Upper lobe of left lung (tissue), 6 donors: ENCODE measurements around the gene RNF207. TPM values are rescaled to one million over a fixed set of nuclear protein-coding genes. Genes with fewer than 3 reads are reported as not detected.

ENCODE experiments used
- ATAC-seq, 2 donors: fragments of 200-7000 bp; cut with Tn5 transposase; one replicate each; pipeline ENCODE4 v1.9.1; 2022; ENCODE audit warnings: mild to moderate bottlenecking in 2 of 2, moderate library complexity in 2 of 2; ENCODE audit not compliant: low FRiP score in 2 of 2
- DNase-seq, 2 donors: peaks; one replicate each; pipeline ENCODE4 v3.0.0-alpha.2; 2019 to 2020
- H3K27ac ChIP-seq, 4 donors: fragments of 200-600 bp; sonication (generic); one replicate each; pipeline ENCODE4 v1.5.1; 2016 to 2019
- H3K27me3 ChIP-seq, 4 donors: fragments of 200-600 bp; sonication (generic); one replicate each; pipeline ENCODE4 v1.5.1; 2017 to 2019
- H3K36me3 ChIP-seq, 4 donors: fragments of 200-600 bp; sonication (generic); one replicate each; pipeline ENCODE4 v1.5.1; 2016 to 2019
- H3K4me1 ChIP-seq, 4 donors: fragments of 200-600 bp; sonication (generic); one replicate each; pipeline ENCODE4 v1.5.1; 2018 to 2019
- H3K4me3 ChIP-seq, 4 donors: fragments of 200-600 bp; sonication (generic); one replicate each; pipeline ENCODE4 v1.5.1; 2017 to 2019; ENCODE audit warnings: mild to moderate bottlenecking in 2 of 4, moderate library complexity in 1 of 4
- H3K9me3 ChIP-seq, 4 donors: fragments of 200-600 bp; sonication (generic); one replicate each; pipeline ENCODE4 v1.5.1; 2018 to 2019
- EP300 ChIP-seq, 4 donors: sonication (generic); formaldehyde crosslinking; IDR thresholded peaks; one replicate each; pipeline ENCODE4 v1.5.1; 2017; ENCODE audit warnings: antibody characterized with exemption in 4 of 4, control low read depth in 2 of 4
- POLR2A ChIP-seq, 4 donors: fragments of 450-650 bp; IDR thresholded peaks; one replicate each; pipeline ENCODE4 v1.5.1; 2016 to 2017; ENCODE audit warnings: antibody characterized with exemption in 4 of 4, mild to moderate bottlenecking in 2 of 4
- POLR2AphosphoS5 ChIP-seq, 2 donors: sonication (generic); formaldehyde crosslinking; IDR thresholded peaks; one replicate each; pipeline ENCODE4 v1.5.1; 2017; ENCODE audit warnings: antibody characterized with exemption in 2 of 2
- WGBS, 2 donors: methylation state at CpG; one replicate each; pipeline ENCODE4 v1.1.5; 2017 to 2018; 5-methylcytosine and 5-hydroxymethylcytosine counted together
- total RNA-seq, 6 donors: library from RNA; depleted of rRNA in 4 of 6; stranded (reverse); fragments of >200 nt in 4 of 6; gene quantifications; one replicate each; pipeline versions ENCODE4 v1.1.0 to v1.2.1, GENCODE V29; 2016 to 2021
- TF ChIP-seq, protein P1 (sequence below), 6 experiments: fragments of 450-650 bp in 4 of 6; fragments of 200-600 bp in 2 of 6; sonication (generic) in 2 of 6; IDR thresholded peaks; one replicate each; pipeline ENCODE4 v1.5.1; 2016 to 2019; ENCODE audit warnings: antibody characterized with exemption in 6 of 6
- donor health status: DM: no; HTN: no; CAD: no; lungs with moderate emphysema.
- donor health status: DM: no; HTN: yes; CAD: no; lungs with severe emphysema.

RNF207 gene
- total RNA-seq, 6 donors from 2014 or later: 9.8 to 85.9 (median 18.3) TPM

DNA sequence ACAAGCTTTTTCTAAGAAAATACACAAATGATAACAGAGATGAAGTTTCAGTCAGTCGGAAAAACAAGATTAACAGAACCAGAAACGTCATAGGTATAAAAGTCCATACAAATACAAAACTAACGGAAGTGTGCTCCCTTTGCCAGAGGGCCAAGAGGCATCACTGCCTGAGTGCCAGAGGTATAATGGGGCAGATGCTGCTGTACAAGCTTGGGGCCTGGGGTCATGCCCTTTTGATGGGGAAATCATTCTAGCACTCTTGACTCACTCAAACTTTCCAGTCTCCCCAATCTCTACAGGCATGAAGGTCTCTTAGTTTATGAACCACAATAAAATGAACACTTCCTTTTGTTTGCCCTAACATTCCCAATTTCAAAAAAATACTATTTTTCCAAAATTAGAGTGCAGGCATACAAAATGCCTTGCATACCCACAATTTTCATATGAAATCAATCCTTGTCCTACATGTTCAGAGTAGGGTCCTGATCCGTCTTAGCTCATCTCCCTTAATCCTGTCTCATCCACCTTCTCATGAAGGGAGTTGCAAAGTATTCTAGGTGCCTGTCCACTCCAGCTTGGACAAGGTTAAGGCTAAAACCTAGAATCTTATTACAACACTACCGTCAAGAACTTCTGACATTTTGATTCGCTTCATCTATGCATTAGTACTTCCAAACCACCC is 8.0 kb upstream of the RNF207 start:
- Histone ChIP-seq H3K27me3 (no peaks in the 10 kb centered on the region), H3K4me3 (peak overlapping the region in 3 of 4 donors; percentile 89 to 99 (median 96)), H3K9me3 (no peaks in the 10 kb centered on the region), H3K4me1 (peaks cover 12 to 32% (median 19%) of the 10 kb centered on the region in 4 donors), H3K27ac (no peak overlapping the region), H3K36me3 (peaks cover 11 to 46% (median 39%) of the 10 kb centered on the region in 4 donors)
- TF ChIP-seq, protein P1, sequence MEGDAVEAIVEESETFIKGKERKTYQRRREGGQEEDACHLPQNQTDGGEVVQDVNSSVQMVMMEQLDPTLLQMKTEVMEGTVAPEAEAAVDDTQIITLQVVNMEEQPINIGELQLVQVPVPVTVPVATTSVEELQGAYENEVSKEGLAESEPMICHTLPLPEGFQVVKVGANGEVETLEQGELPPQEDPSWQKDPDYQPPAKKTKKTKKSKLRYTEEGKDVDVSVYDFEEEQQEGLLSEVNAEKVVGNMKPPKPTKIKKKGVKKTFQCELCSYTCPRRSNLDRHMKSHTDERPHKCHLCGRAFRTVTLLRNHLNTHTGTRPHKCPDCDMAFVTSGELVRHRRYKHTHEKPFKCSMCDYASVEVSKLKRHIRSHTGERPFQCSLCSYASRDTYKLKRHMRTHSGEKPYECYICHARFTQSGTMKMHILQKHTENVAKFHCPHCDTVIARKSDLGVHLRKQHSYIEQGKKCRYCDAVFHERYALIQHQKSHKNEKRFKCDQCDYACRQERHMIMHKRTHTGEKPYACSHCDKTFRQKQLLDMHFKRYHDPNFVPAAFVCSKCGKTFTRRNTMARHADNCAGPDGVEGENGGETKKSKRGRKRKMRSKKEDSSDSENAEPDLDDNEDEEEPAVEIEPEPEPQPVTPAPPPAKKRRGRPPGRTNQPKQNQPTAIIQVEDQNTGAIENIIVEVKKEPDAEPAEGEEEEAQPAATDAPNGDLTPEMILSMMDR (IDR thresholded peaks at IDR 0.05): no peak
- TF ChIP-seq POLR2A (IDR thresholded peaks at IDR 0.05) (no peak), EP300 (IDR thresholded peaks at IDR 0.05) (no peak), POLR2AphosphoS5 (IDR thresholded peaks at IDR 0.05) (no peak)
- ATAC-seq (no peak), DNase-seq (no peak)
- WGBS, 2 donors: 64 to 69% methylated on average over 6 of the region's 6 CpGs

DNA sequence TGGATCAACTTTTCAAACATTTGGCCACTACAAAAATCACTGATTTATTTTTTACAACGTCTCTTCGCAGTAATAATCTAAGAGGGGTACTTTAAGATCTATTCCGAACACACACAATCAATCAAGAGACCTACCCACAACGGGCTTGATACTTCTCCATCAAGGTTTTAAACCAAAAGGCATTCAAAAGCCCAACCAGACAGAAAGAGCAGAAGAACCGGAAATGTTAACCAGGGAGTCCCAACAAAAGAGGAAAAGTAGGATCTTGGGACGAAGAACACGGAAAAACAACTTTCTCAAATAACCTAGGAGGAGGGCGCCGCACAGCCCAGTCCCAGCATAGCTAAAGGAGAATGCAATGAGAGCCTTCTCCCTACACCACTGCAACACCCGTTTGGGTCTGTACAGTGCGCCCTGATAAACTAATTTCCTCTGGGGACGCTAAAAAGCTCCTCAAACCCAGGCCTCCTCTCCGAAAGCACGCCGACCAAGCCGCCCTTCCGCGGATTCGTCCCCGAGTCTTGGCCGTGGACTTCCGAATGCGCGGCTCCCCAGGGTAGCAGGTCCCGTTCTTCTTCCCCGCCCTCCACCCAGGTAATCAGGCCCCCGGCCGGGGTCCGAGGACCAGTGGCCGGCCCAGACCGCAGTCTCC is 7.1 kb upstream of the RNF207 start:
- Histone ChIP-seq H3K4me1 (peaks cover 12 to 32% (median 19%) of the 10 kb centered on the region in 4 donors), H3K27me3 (no peaks in the 10 kb centered on the region), H3K9me3 (no peaks in the 10 kb centered on the region), H3K36me3 (peaks cover 10 to 38% (median 31%) of the 10 kb centered on the region in 4 donors), H3K4me3 (peak overlapping the region; percentile 45 to 99 (median 92)), H3K27ac (peak overlapping the region; percentile 79 to 85 (median 82))
- TF ChIP-seq EP300 (IDR thresholded peaks at IDR 0.05) (no peak), POLR2AphosphoS5 (IDR thresholded peaks at IDR 0.05) (no peak), POLR2A (IDR thresholded peaks at IDR 0.05) (no peak)
- TF ChIP-seq, protein P1 (IDR thresholded peaks at IDR 0.05): no peak
- WGBS, 2 donors: 1 to 2% methylated on average over 15 to 25 of the region's 31 CpGs
- no peak for DNase-seq
- peak in 1 of 2 donors; percentile 36 for ATAC-seq

DNA sequence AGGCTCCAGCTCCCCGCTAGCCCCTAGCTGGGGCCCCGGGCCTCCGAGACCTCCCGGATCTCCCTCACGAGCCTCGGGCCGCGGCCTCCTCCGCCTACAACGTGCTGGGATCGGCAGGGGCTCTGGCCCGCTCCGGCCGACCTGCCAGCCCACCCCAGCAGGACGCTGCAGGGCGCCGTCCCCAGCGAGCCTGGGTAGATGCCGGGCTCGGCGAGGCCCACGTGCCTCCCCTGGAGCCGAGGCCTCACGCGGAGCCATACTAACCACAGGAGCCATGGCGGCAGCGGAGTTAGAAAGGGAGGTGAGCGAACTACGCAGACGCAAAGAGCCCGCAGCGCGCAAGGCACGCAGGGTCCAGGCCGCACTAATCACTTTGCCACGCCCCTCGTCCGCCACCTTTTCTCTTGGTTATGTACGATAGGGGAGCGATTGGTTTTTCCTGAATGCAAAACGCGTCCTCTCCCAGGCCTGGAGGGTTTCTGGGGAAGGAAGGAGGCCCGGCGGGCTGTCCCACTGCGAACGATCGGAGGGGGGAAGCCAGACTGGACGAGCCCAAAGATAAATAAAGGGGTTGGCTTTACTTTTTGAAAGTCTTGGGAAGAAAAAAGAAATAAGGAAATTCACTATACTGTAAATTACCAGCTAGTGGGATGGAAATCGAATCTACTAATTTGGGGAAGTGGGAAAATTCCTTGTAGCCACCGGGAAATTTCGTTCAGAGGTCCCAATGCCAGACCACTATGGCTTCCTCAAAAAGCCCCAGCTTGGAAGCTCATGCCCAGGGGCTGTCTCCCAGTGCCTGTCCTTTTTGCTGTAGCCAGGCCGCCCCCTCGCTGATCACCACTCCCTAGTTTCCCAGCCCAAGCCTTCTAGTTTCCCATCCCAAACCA is 6.4 kb upstream of the RNF207 start, which contains the start of gene RPL22:
RPL22 (minus strand) TSS at position 298 of the 890 bp plus-strand sequence; CDS start at position 276, 22 bp downstream.
- H3K27ac ChIP-seq: peak within 1 kb of the TSS; percentile 79 to 85 (median 82)
- peaks cover 3 to 30% (median 23%) of the 10 kb centered on the region in 4 donors for H3K36me3 ChIP-seq
- peaks cover 12 to 35% (median 20%) of the 10 kb centered on the region in 4 donors for H3K4me1 ChIP-seq
- no peaks in the 10 kb centered on the region for H3K9me3 ChIP-seq
- WGBS, 2 donors: 2 to 3% methylated on average over 17 to 36 of the region's 53 CpGs
- peak in 3 of 4 donors; percentile 32 to 85 (median 49) for TF ChIP-seq POLR2A (IDR thresholded peaks at IDR 0.05)
- peak in 1 of 4 donors; percentile 45 for TF ChIP-seq EP300 (IDR thresholded peaks at IDR 0.05)
- TF ChIP-seq, protein P1 (IDR thresholded peaks at IDR 0.05): peak in 1 of 6 experiments; percentile 51
- TF ChIP-seq POLR2AphosphoS5 (IDR thresholded peaks at IDR 0.05): peak; percentile 70 to 95
- H3K4me3 ChIP-seq: peak within 1 kb of the TSS; percentile 45 to 99 (median 92)
- H3K27me3 ChIP-seq: no peaks in the 10 kb centered on the region
- DNase-seq: peak; percentile 95 to 98
- peak; percentile 99 for ATAC-seq

DNA sequence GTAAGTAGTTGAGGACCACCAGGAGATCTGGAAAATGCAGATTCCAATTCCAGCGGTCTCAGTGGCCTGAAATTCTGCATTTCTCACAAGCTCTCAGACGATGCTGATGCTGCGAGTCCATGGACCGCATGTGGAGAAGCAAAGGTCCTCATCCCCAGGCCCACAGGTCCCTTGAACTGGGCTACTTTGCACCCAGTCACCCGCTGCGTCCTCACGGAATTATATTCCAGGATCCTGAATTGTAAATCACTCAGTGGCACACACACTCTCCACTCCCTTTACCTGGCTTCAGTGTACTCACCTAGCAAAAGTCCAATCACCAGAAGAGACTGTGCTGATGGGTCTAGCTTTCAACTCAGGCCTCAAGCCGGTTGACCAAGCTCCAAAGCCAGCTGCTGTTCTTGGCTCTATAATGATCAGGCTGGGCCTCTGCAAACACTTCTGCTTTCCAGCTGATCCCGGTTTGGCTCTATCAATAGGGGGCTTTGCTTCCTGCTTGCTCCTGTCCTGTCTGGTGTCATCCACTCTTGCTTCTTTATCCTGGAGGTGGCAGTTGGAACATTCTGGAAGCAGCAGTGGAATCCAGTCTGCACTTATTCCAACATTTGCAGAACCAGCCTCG is 5.6 kb upstream of the RNF207 start:
- peak overlapping the region in 3 of 4 donors; percentile 89 to 99 (median 96) for H3K4me3 ChIP-seq
- H3K36me3 ChIP-seq: peaks cover 0 to 22% (median 16%) of the 10 kb centered on the region in 4 donors
- H3K27ac ChIP-seq: peak overlapping the region; percentile 79 to 85 (median 82)
- H3K9me3 ChIP-seq: no peaks in the 10 kb centered on the region
- no peak for TF ChIP-seq POLR2A (IDR thresholded peaks at IDR 0.05)
- no peak for TF ChIP-seq POLR2AphosphoS5 (IDR thresholded peaks at IDR 0.05)
- TF ChIP-seq, protein P1 (IDR thresholded peaks at IDR 0.05): no peak
- no peak for TF ChIP-seq EP300 (IDR thresholded peaks at IDR 0.05)
- DNase-seq: no peak
- ATAC-seq: no peak
- 76 to 77% methylated on average over 10 of the region's 10 CpGs for WGBS, 2 donors
- H3K4me1 ChIP-seq: peaks cover 20 to 43% (median 27%) of the 10 kb centered on the region in 4 donors
- H3K27me3 ChIP-seq: peaks cover 0 to 5% (median 0%) of the 10 kb centered on the region in 4 donors
